Naive thymus-derived CD4-positive, alpha-beta T cell (primary cell): ENCODE measurements around the gene NEK11. TPM values are rescaled to one million over a fixed set of nuclear protein-coding genes. Genes with fewer than 3 reads are reported as not detected.

Experiments
- ATAC-seq: fragments of 150-1000 bp; cut with Tn5 transposase; 2 replicates; pipeline ENCODE4 v1.10.0; 2021; ENCODE audit warnings: mild to moderate bottlenecking, moderate library complexity
- CTCF ChIA-PET: fragments of 350-600 bp; sonication (Branson Sonifier 250); formaldehyde crosslinking; loops from one replicate; lab custom pipeline; 2021; ENCODE audit warnings: antibody characterized with exemption; lab: Charles Lee
- POLR2A ChIA-PET: fragments of 350-600 bp; sonication (Branson Sonifier 250); formaldehyde crosslinking; loops from one replicate; lab custom pipeline; 2021; ENCODE audit warnings: antibody characterized with exemption, inconsistent platforms; lab: Charles Lee
- DNase-seq, 9 donors: peaks; one replicate each; pipeline versions ENCODE4 v3.0.0 to v3.0.0-alpha.2; 2020 to 2022; ENCODE audit warnings: mixed read lengths in 1 of 9
- H3K27ac ChIP-seq: one replicate; pipeline ENCODE4 v1.7.0; 2013; ENCODE audit warnings: mild to moderate bottlenecking, low read depth, low read length, moderate library complexity
- H3K27me3 ChIP-seq, 2 donors: one replicate each; pipeline ENCODE4 v1.7.0; 2013; ENCODE audit warnings: low read length in 2 of 2, mild to moderate bottlenecking in 2 of 2, moderate library complexity in 2 of 2; ENCODE audit not compliant: control insufficient read depth in 2 of 2, insufficient read depth in 2 of 2
- H3K36me3 ChIP-seq, 3 experiments: 1 replicate in 2 of 3; 2 replicates in 1 of 3; pipeline ENCODE4 v1.7.0; 2013; ENCODE audit warnings: low read length in 3 of 3, mild to moderate bottlenecking in 3 of 3, moderate library complexity in 1 of 3; ENCODE audit not compliant: insufficient read depth in 3 of 3, control insufficient read depth in 2 of 3
- H3K4me1 ChIP-seq, 2 donors: one replicate each; pipeline ENCODE4 v1.7.0; 2013; ENCODE audit warnings: low read length in 2 of 2, mild to moderate bottlenecking in 2 of 2, moderate library complexity in 1 of 2; ENCODE audit not compliant: control insufficient read depth in 2 of 2, insufficient read depth in 2 of 2
- H3K4me3 ChIP-seq: 2 replicates; pipeline ENCODE4 v1.7.0; 2013; ENCODE audit warnings: mild to moderate bottlenecking, low read length
- H3K9me3 ChIP-seq, 3 experiments: 1 replicate in 2 of 3; 2 replicates in 1 of 3; pipeline ENCODE4 v1.7.0; 2013; ENCODE audit warnings: low read length in 3 of 3; ENCODE audit not compliant: control insufficient read depth in 2 of 3
- H3K27ac Mint-ChIP-seq, 9 donors: one replicate each; pipeline ENCODE4 v1.8.0; 2020 to 2022; ENCODE audit warnings: mixed read lengths in 9 of 9, mild to moderate bottlenecking in 8 of 9, moderate library complexity in 5 of 9, inconsistent platforms in 2 of 9
- H3K27me3 Mint-ChIP-seq, 5 donors: one replicate each; pipeline ENCODE4 v1.8.0; 2021 to 2022; ENCODE audit warnings: mixed read lengths in 5 of 5, mild to moderate bottlenecking in 1 of 5
- H3K36me3 Mint-ChIP-seq, 5 donors: one replicate each; pipeline ENCODE4 v1.8.0; 2020 to 2022; ENCODE audit warnings: mixed read lengths in 5 of 5, mild to moderate bottlenecking in 3 of 5, inconsistent platforms in 1 of 5
- H3K4me1 Mint-ChIP-seq, 7 donors: one replicate each; pipeline ENCODE4 v1.8.0; 2020 to 2022; ENCODE audit warnings: mixed read lengths in 7 of 7, mild to moderate bottlenecking in 3 of 7, inconsistent platforms in 1 of 7
- H3K4me3 Mint-ChIP-seq, 10 donors: one replicate each; pipeline ENCODE4 v1.8.0; 2020 to 2022; ENCODE audit warnings: mild to moderate bottlenecking in 10 of 10, mixed read lengths in 10 of 10, moderate library complexity in 6 of 10, inconsistent platforms in 2 of 10
- H3K9me3 Mint-ChIP-seq, 11 donors: one replicate each; pipeline ENCODE4 v1.8.0; 2020 to 2022; ENCODE audit warnings: mixed read lengths in 11 of 11, mild to moderate bottlenecking in 4 of 11, inconsistent platforms in 1 of 11, moderate library complexity in 1 of 11
- intact Hi-C, 2 donors: fragments of 100-400 bp; cut with micrococcal nuclease; formaldehyde crosslinking; loops; one replicate each; pipeline ENCODE4 v1.15.1; 2023
- polyA plus RNA-seq, 2 donors: library from polyadenylated mRNA; unstranded; fragments of 300-500 nt; fragmentation: Illumina TruSeq; gene quantifications; one replicate each; pipeline ENCODE4 v1.2.3, GENCODE V29; 2021
- total RNA-seq, 6 experiments: library from RNA in 5 of 6; stranded (reverse) in 5 of 6; gene quantifications; 1 replicate in 5 of 6; 2 replicates in 1 of 6; pipeline ENCODE4 v1.2.3 and lab custom pipeline; 2021 to 2026

Gene NEK11
- total and polyA plus RNA-seq, 7 experiments from 2014 or later, result 1.5 to 9.0 (median 4.4) TPM

- intact Hi-C loops, result loop anchor here (1.0 to 10.0 kb wide), 12 partner anchors 81 to 1341 kb away; partner anchors contain the start of genes ASTE1 (in 2 of the 2), DNAJC13 (in 2 of the 2), NEK11 (in 2 of the 2) and PIK3R4 (in 2 of the 2)
- DNase-seq (peak; percentile 86 to 97 (median 91)), ATAC-seq (peak; percentile 99)
- Histone ChIP-seq H3K27me3 (no peaks in the 10 kb centered on the region), H3K36me3 (peaks cover 0 to 6% (median 0%) of the 10 kb centered on the region in 3 experiments), H3K9me3 (no peaks in the 10 kb centered on the region), H3K4me1 (peaks cover 6 to 14% of the 10 kb centered on the region in 2 donors), H3K4me3 (peak within 1 kb of the TSS; percentile 90), H3K27ac (peak within 1 kb of the TSS; percentile 69)
- no peaks in the 10 kb centered on the region for H3K9me3 Mint-ChIP-seq
- POLR2A ChIA-PET, result interaction anchor here (1.6 kb wide), 1 partner anchor 355 kb away, joined by 6 read pairs; the partner anchor contains the start of genes ASTE1 and NEK11
- peaks cover 5 to 25% (median 13%) of the 10 kb centered on the region in 5 donors for H3K36me3 Mint-ChIP-seq
- H3K27ac Mint-ChIP-seq, result peak within 1 kb of the TSS; percentile 90 to 98 (median 95)
- H3K27me3 Mint-ChIP-seq, result no peaks in the 10 kb centered on the region
- H3K4me1 Mint-ChIP-seq, result peaks cover 30 to 51% (median 42%) of the 10 kb centered on the region in 7 donors
- CTCF ChIA-PET, result interaction anchor here (0.6 kb wide), 1 partner anchor 630 kb away, joined by 7 read pairs; no protein-coding TSS in a partner anchor
- H3K4me3 Mint-ChIP-seq, result peak within 1 kb of the TSS; percentile 93 to 98 (median 96)
Observed at GRCh38 chr3:131381445-131382291, 355.0 kb downstream of the NEK11 start, which contains the start of gene NUDT16. TSS of gene NUDT16 (plus strand) at chr3:131381774. CDS start at chr3:131381805, 31 bp downstream.

GRCh38 chr3:131386429-131387165 is 359.9 kb downstream of the NEK11 start:
- H3K4me1 Mint-ChIP-seq, result peaks cover 19 to 42% (median 33%) of the 10 kb centered on the region in 7 donors
- ATAC-seq (peak; percentile 59), DNase-seq (peak in 1 of 9 donors; percentile 27)
- peak overlapping the region in 4 of 9 donors; percentile 6 to 64 (median 26) for H3K27ac Mint-ChIP-seq
- Histone ChIP-seq H3K36me3 (peaks cover 0 to 4% (median 0%) of the 10 kb centered on the region in 3 experiments), H3K9me3 (no peaks in the 10 kb centered on the region), H3K4me1 (peaks cover 6 to 14% of the 10 kb centered on the region in 2 donors), H3K4me3 (no peak overlapping the region), H3K27ac (no peak overlapping the region), H3K27me3 (no peaks in the 10 kb centered on the region)
- POLR2A ChIA-PET, result no interaction called here
- H3K36me3 Mint-ChIP-seq, result peaks cover 5 to 18% (median 13%) of the 10 kb centered on the region in 5 donors
- CTCF ChIA-PET, result no interaction called here
- no peaks in the 10 kb centered on the region for H3K9me3 Mint-ChIP-seq
- H3K27me3 Mint-ChIP-seq, result peaks cover 0 to 5% (median 0%) of the 10 kb centered on the region in 5 donors
- H3K4me3 Mint-ChIP-seq, result peak overlapping the region in 1 of 10 donors; percentile 58
- intact Hi-C loops, result loop anchor here in 1 of 2 donors (10.0 kb wide), 1 partner anchor 1278 kb away; the partner anchor contains the start of gene UBA5

GRCh38 chr3:131387796-131388489 is 361.3 kb downstream of the NEK11 start:
- intact Hi-C loops, result loop anchor here in 1 of 2 donors (10.0 kb wide), 1 partner anchor 1277 kb away; the partner anchor contains the start of gene UBA5

GRCh38 chr3:131388490-131388799 is 361.8 kb downstream of the NEK11 start:
- Mint-ChIP-seq H3K9me3 (no peaks in the 10 kb centered on the region), H3K27ac (no peak overlapping the region), H3K4me3 (no peak overlapping the region), H3K4me1 (peaks cover 10 to 30% (median 22%) of the 10 kb centered on the region in 7 donors), H3K36me3 (peaks cover 5 to 18% (median 13%) of the 10 kb centered on the region in 5 donors), H3K27me3 (peaks cover 0 to 5% (median 0%) of the 10 kb centered on the region in 5 donors)
- ChIA-PET POLR2A (no interaction called here), CTCF (no interaction called here)
- Histone ChIP-seq H3K36me3 (no peaks in the 10 kb centered on the region), H3K27me3 (no peaks in the 10 kb centered on the region), H3K9me3 (no peaks in the 10 kb centered on the region), H3K4me3 (no peak overlapping the region), H3K27ac (no peak overlapping the region), H3K4me1 (peaks cover 0 to 7% of the 10 kb centered on the region in 2 donors)
- ATAC-seq, result no peak
- no peak for DNase-seq
- intact Hi-C loops, result loop anchor here in 1 of 2 donors (10.0 kb wide), 1 partner anchor 1276 kb away; the partner anchor contains the start of gene UBA5

More at GRCh38 chr3:131387796-131388489, 361.3 kb downstream of the NEK11 start:
- DNase-seq, result no peak
- peaks cover 0 to 7% of the 10 kb centered on the region in 2 donors for H3K4me1 ChIP-seq
- H3K4me3 Mint-ChIP-seq, result no peak overlapping the region
- H3K27me3 Mint-ChIP-seq, result peaks cover 0 to 5% (median 0%) of the 10 kb centered on the region in 5 donors
- H3K4me1 Mint-ChIP-seq, result peaks cover 10 to 32% (median 25%) of the 10 kb centered on the region in 7 donors
- no peaks in the 10 kb centered on the region for H3K9me3 Mint-ChIP-seq
- no peaks in the 10 kb centered on the region for H3K36me3 ChIP-seq
- no peaks in the 10 kb centered on the region for H3K9me3 ChIP-seq
- H3K36me3 Mint-ChIP-seq, result peaks cover 5 to 18% (median 13%) of the 10 kb centered on the region in 5 donors
- no peak for ATAC-seq
- CTCF ChIA-PET, result no interaction called here
- H3K27ac Mint-ChIP-seq, result no peak overlapping the region
- no peak overlapping the region for H3K4me3 ChIP-seq
- H3K27ac ChIP-seq, result no peak overlapping the region
- POLR2A ChIA-PET, result no interaction called here
- no peaks in the 10 kb centered on the region for H3K27me3 ChIP-seq

- POLR2A ChIA-PET, result no interaction called here
Observed at GRCh38 chr3:131390331-131390730, 363.7 kb downstream of the NEK11 start.

GRCh38 chr3:131393051-131393450 is 366.4 kb downstream of the NEK11 start:
- intact Hi-C loops, result no loop called here
- DNase-seq (no peak), ATAC-seq (no peak)
- Mint-ChIP-seq H3K27me3 (peaks cover 0 to 7% (median 0%) of the 10 kb centered on the region in 5 donors), H3K9me3 (no peaks in the 10 kb centered on the region), H3K4me3 (no peak overlapping the region), H3K27ac (no peak overlapping the region), H3K4me1 (peaks cover 0 to under 1% (median 0%) of the 10 kb centered on the region in 7 donors), H3K36me3 (no peaks in the 10 kb centered on the region)
- ChIA-PET POLR2A (no interaction called here), CTCF (no interaction called here)
- Histone ChIP-seq H3K9me3 (no peaks in the 10 kb centered on the region), H3K27me3 (no peaks in the 10 kb centered on the region), H3K36me3 (no peaks in the 10 kb centered on the region), H3K4me3 (no peak overlapping the region), H3K27ac (no peak overlapping the region), H3K4me1 (no peaks in the 10 kb centered on the region)

More at GRCh38 chr3:131390331-131390730, 363.7 kb downstream of the NEK11 start:
- Histone ChIP-seq H3K36me3 (no peaks in the 10 kb centered on the region), H3K27ac (no peak overlapping the region), H3K9me3 (no peaks in the 10 kb centered on the region), H3K4me3 (no peak overlapping the region), H3K4me1 (peaks cover 0 to 7% of the 10 kb centered on the region in 2 donors), H3K27me3 (no peaks in the 10 kb centered on the region)
- CTCF ChIA-PET, result no interaction called here
- no peak for ATAC-seq
- H3K27me3 Mint-ChIP-seq, result peaks cover 0 to 7% (median 0%) of the 10 kb centered on the region in 5 donors
- DNase-seq, result no peak
- H3K9me3 Mint-ChIP-seq, result no peaks in the 10 kb centered on the region
- peaks cover 0 to 5% (median 2%) of the 10 kb centered on the region in 5 donors for H3K36me3 Mint-ChIP-seq
- H3K4me3 Mint-ChIP-seq, result no peak overlapping the region
- H3K27ac Mint-ChIP-seq, result no peak overlapping the region
- intact Hi-C loops, result no loop called here
- H3K4me1 Mint-ChIP-seq, result peaks cover 10 to 19% (median 14%) of the 10 kb centered on the region in 7 donors
